SK-N-SH (cell line): ENCODE measurements around the gene MTIF2. TPM values are rescaled to one million over a fixed set of nuclear protein-coding genes. Genes with fewer than 3 reads are reported as not detected.
"Not testable (repeated sequence)": the region's sequence is repeated elsewhere in the genome, so short reads cannot be mapped to it uniquely, and the experiment has no call there.

Source experiments
- CTCF ChIA-PET: fragments of 300-600, 350-600 bp; formaldehyde crosslinking; extraction: SDS; loops from one replicate; lab custom pipeline; 2021; lab: Yijun Ruan, JAX
- POLR2A ChIA-PET: fragments of 350-600 bp; sonication (Branson Sonifier 250); formaldehyde crosslinking; extraction: SDS; loops from one replicate; lab custom pipeline; 2020; ENCODE audit warnings: antibody characterized with exemption, inconsistent platforms; lab: Yijun Ruan, JAX
- DNase-seq: peaks from one replicate; pipeline ENCODE4 v3.0.0; 2012
- H2AFZ ChIP-seq: fragments of 200-600 bp; sonication (generic); 2 replicates; pipeline ENCODE4 v1.8.1; 2016; ENCODE audit warnings: antibody characterized with exemption, mild to moderate bottlenecking, low read depth
- H3F3A ChIP-seq: fragments of 200-600 bp; sonication (generic); replicated peaks from 2 replicates; pipeline ENCODE3; 2016; ENCODE audit warnings: antibody characterized with exemption, mild to moderate bottlenecking; ENCODE audit not compliant: insufficient read depth
- H3K27ac ChIP-seq, 2 experiments: fragments of 200-500 bp in 1 of 2; fragments of 200-600 bp in 1 of 2; sonication (Bioruptor generic) in 1 of 2; sonication (generic), shearing (Covaris generic) in 1 of 2; 2 replicates each; pipeline versions ENCODE4 v1.5.1 to v1.6.1; 2014 to 2016; ENCODE audit warnings: low read depth in 2 of 2, inconsistent platforms in 1 of 2, low read length in 1 of 2, mild to moderate bottlenecking in 1 of 2, mixed read lengths in 1 of 2
- H3K27me3 ChIP-seq: fragments of 200-600 bp; sonication (generic), shearing (Covaris generic); 2 replicates; pipeline ENCODE4 v1.6.1; 2016; ENCODE audit warnings: mixed run types; ENCODE audit not compliant: insufficient read depth
- H3K36me3 ChIP-seq, 2 experiments: fragments of 200-500 bp in 1 of 2; fragments of 200-600 bp in 1 of 2; sonication (Bioruptor generic) in 1 of 2; sonication (generic) in 1 of 2; replicated peaks in 1 of 2; 2 replicates each; pipeline versions ENCODE3 to v1.5.1; 2014 to 2016; ENCODE audit warnings: low read length in 1 of 2, mild to moderate bottlenecking in 1 of 2; ENCODE audit not compliant: insufficient read depth in 2 of 2, control insufficient read depth in 1 of 2
- H3K4me1 ChIP-seq, 2 experiments: fragments of 200-500 bp in 1 of 2; fragments of 200-600 bp in 1 of 2; sonication (Bioruptor generic) in 1 of 2; sonication (generic), shearing (Covaris generic) in 1 of 2; 2 replicates each; pipeline versions ENCODE4 v1.5.1 to v1.6.1; 2014 to 2016; ENCODE audit warnings: low read depth in 1 of 2, low read length in 1 of 2, mixed run types in 1 of 2; ENCODE audit not compliant: insufficient read depth in 2 of 2, control insufficient read depth in 1 of 2
- H3K4me2 ChIP-seq: fragments of 200-600 bp; sonication (generic), shearing (Covaris generic); 2 replicates; pipeline ENCODE4 v1.6.1; 2017; ENCODE audit warnings: mixed run types
- H3K4me3 ChIP-seq, 2 experiments: fragments of 200-500 bp in 1 of 2; fragments of 200-600 bp in 1 of 2; sonication (Bioruptor generic) in 1 of 2; sonication (generic), shearing (Covaris generic) in 1 of 2; 2 replicates each; pipeline versions ENCODE4 v1.5.1 to v1.8.1; 2014 to 2016; ENCODE audit warnings: low read depth in 2 of 2, inconsistent platforms in 1 of 2, low read length in 1 of 2, mild to moderate bottlenecking in 1 of 2, mixed read lengths in 1 of 2, moderate library complexity in 1 of 2
- H3K79me2 ChIP-seq: fragments of 200-600 bp; sonication (generic); 2 replicates; pipeline ENCODE4 v1.8.1; 2017; ENCODE audit warnings: mild to moderate bottlenecking; ENCODE audit not compliant: insufficient read depth
- H3K9ac ChIP-seq: fragments of 200-600 bp; sonication (generic); 2 replicates; pipeline ENCODE4 v1.6.1; 2017; ENCODE audit warnings: mixed run types
- H3K9me2 ChIP-seq: fragments of 200-600 bp; sonication (generic); 2 replicates; pipeline ENCODE4 v1.6.1; 2017; ENCODE audit warnings: mixed run types
- H3K9me3 ChIP-seq: fragments of 200-600 bp; sonication (generic); 2 replicates; pipeline ENCODE4 v1.6.1; 2017; ENCODE audit warnings: mixed run types, mild to moderate bottlenecking, moderate library complexity
- H4K20me1 ChIP-seq: fragments of 200-600 bp; sonication (generic); 2 replicates; pipeline ENCODE4 v1.6.1; 2017; ENCODE audit warnings: mild to moderate bottlenecking, mixed run types; ENCODE audit not compliant: insufficient read depth
- EZH2phosphoT487 ChIP-seq: fragments of 200-600 bp; sonication (generic); IDR thresholded peaks from 2 replicates; pipeline ENCODE4 v1.6.1; 2017; ENCODE audit warnings: low read depth, mixed run types, mild to moderate bottlenecking, antibody characterized with exemption, moderate library complexity, borderline replicate concordance
- GABPA ChIP-seq: IDR thresholded peaks from 2 replicates; pipeline ENCODE4 v1.4.0; 2012; ENCODE audit warnings: low read depth, mild to moderate bottlenecking
- JUND ChIP-seq: IDR thresholded peaks from 2 replicates; pipeline ENCODE4 v1.4.0; 2012
- MXI1 ChIP-seq: IDR thresholded peaks from 2 replicates; pipeline ENCODE4 v1.6.1; 2012; ENCODE audit warnings: mild to moderate bottlenecking, low read depth, low read length, improper control_type of control experiment
- RCOR1 ChIP-seq: fragments of 150-350 bp; IDR thresholded peaks from 2 replicates; pipeline ENCODE4 v1.6.1; 2017; ENCODE audit warnings: antibody characterized with exemption, low read length
- SIN3A ChIP-seq: IDR thresholded peaks from 2 replicates; pipeline ENCODE4 v1.6.1; 2012; ENCODE audit warnings: low read depth, mild to moderate bottlenecking, low read length, moderate library complexity, borderline replicate concordance
- SMC3 ChIP-seq: IDR thresholded peaks from 2 replicates; pipeline ENCODE4 v1.6.1; 2012; ENCODE audit warnings: low read depth, low read length, improper control_type of control experiment
- YY1 ChIP-seq: IDR thresholded peaks from 2 replicates; pipeline ENCODE4 v1.4.0; 2012; ENCODE audit warnings: low read depth, mild to moderate bottlenecking
- WGBS: methylation state at CpG from one replicate; pipeline ENCODE4 v1.1.6; 2017; ENCODE audit warnings: low lambda C conversion rate; 5-methylcytosine and 5-hydroxymethylcytosine counted together
- polyA plus RNA-seq, 3 experiments: library from polyadenylated mRNA; depleted of rRNA; stranded (reverse); fragments of >200 nt; gene quantifications; 2 replicates each; pipeline ENCODE4 v1.2.3, GENCODE V29; 2012
- TF ChIP-seq, protein P1 (sequence below): IDR thresholded peaks from 2 replicates; pipeline ENCODE4 v1.6.1; 2012; ENCODE audit warnings: mild to moderate bottlenecking, low read depth, low read length, moderate library complexity
- TF ChIP-seq, protein P2 (sequence below): IDR thresholded peaks from 2 replicates; pipeline ENCODE4; 2012
- TF ChIP-seq, protein P3 (sequence below): fragments of 150-350 bp; IDR thresholded peaks from 2 replicates; pipeline ENCODE4 v1.6.1; 2016; ENCODE audit warnings: mild to moderate bottlenecking, low read depth, low read length

The MTIF2 gene
- polyA plus RNA-seq, 1 of the 3 experiments (the other 2 are of a cell fraction), result 12.9 TPM

DNA sequence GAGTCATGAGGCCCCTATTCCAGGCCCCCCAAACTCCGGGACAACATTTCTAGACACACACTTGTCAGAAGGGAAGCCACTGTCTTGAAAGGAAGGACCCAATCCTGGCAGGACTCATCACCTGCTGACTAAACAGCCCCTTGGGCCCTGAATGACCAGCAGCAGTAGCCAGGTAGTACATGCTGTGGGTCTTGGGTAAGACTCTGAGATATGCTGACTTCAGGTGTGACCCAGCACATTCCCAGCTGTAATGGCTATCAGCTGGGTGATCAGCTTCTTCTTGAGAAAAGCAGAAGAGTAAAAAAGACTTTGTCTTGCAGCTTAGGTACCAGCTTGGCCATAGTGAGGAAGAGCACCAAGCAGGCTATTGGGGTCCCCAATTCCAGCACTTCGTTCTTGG is 72.5 kb downstream of the MTIF2 start:
- H3K4me3 ChIP-seq, result no peak overlapping the region
- no peaks in the 10 kb centered on the region for H3K4me1 ChIP-seq
- peaks cover 4% of the 10 kb centered on the region for H3F3A ChIP-seq
- no peaks in the 10 kb centered on the region for H4K20me1 ChIP-seq
- no peak overlapping the region for H3K9ac ChIP-seq
- no peaks in the 10 kb centered on the region for H3K27me3 ChIP-seq
- DNase-seq, result no peak
- H3K9me3 ChIP-seq, result peaks cover 5% of the 10 kb centered on the region; the same call in 1 of the 2 replicates
- H3K79me2 ChIP-seq, result no peaks in the 10 kb centered on the region
- TF ChIP-seq JUND (no peak), YY1 (no peak), SIN3A (no peak), GABPA (no peak), SMC3 (no peak), MXI1 (no peak), EZH2phosphoT487 (no peak), RCOR1 (no peak)
- TF ChIP-seq, protein P1, sequence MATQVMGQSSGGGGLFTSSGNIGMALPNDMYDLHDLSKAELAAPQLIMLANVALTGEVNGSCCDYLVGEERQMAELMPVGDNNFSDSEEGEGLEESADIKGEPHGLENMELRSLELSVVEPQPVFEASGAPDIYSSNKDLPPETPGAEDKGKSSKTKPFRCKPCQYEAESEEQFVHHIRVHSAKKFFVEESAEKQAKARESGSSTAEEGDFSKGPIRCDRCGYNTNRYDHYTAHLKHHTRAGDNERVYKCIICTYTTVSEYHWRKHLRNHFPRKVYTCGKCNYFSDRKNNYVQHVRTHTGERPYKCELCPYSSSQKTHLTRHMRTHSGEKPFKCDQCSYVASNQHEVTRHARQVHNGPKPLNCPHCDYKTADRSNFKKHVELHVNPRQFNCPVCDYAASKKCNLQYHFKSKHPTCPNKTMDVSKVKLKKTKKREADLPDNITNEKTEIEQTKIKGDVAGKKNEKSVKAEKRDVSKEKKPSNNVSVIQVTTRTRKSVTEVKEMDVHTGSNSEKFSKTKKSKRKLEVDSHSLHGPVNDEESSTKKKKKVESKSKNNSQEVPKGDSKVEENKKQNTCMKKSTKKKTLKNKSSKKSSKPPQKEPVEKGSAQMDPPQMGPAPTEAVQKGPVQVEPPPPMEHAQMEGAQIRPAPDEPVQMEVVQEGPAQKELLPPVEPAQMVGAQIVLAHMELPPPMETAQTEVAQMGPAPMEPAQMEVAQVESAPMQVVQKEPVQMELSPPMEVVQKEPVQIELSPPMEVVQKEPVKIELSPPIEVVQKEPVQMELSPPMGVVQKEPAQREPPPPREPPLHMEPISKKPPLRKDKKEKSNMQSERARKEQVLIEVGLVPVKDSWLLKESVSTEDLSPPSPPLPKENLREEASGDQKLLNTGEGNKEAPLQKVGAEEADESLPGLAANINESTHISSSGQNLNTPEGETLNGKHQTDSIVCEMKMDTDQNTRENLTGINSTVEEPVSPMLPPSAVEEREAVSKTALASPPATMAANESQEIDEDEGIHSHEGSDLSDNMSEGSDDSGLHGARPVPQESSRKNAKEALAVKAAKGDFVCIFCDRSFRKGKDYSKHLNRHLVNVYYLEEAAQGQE, result no peak
- TF ChIP-seq, protein P2, sequence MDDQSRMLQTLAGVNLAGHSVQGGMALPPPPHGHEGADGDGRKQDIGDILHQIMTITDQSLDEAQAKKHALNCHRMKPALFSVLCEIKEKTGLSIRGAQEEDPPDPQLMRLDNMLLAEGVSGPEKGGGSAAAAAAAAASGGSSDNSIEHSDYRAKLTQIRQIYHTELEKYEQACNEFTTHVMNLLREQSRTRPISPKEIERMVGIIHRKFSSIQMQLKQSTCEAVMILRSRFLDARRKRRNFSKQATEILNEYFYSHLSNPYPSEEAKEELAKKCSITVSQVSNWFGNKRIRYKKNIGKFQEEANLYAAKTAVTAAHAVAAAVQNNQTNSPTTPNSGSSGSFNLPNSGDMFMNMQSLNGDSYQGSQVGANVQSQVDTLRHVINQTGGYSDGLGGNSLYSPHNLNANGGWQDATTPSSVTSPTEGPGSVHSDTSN, result no peak
- TF ChIP-seq, protein P3, sequence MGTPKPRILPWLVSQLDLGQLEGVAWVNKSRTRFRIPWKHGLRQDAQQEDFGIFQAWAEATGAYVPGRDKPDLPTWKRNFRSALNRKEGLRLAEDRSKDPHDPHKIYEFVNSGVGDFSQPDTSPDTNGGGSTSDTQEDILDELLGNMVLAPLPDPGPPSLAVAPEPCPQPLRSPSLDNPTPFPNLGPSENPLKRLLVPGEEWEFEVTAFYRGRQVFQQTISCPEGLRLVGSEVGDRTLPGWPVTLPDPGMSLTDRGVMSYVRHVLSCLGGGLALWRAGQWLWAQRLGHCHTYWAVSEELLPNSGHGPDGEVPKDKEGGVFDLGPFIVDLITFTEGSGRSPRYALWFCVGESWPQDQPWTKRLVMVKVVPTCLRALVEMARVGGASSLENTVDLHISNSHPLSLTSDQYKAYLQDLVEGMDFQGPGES, result no peak
- TF ChIP-seq, all 33 proteins: peak for 0
- ChIA-PET POLR2A (no interaction called here), CTCF (interaction anchor here (1.1 kb wide), 1 partner anchor 27 kb away, joined by 3 read pairs; no protein-coding TSS in a partner anchor)
- Histone ChIP-seq H3K4me2 (no peak overlapping the region), H3K9me2 (no peaks in the 10 kb centered on the region), H2AFZ (no peak overlapping the region), H3K27ac (no peak overlapping the region), H3K36me3 (peaks cover 20 to 34% of the 10 kb centered on the region in 2 experiments)
- 86% methylated on average over 2 of the region's 2 CpGs for WGBS

DNA sequence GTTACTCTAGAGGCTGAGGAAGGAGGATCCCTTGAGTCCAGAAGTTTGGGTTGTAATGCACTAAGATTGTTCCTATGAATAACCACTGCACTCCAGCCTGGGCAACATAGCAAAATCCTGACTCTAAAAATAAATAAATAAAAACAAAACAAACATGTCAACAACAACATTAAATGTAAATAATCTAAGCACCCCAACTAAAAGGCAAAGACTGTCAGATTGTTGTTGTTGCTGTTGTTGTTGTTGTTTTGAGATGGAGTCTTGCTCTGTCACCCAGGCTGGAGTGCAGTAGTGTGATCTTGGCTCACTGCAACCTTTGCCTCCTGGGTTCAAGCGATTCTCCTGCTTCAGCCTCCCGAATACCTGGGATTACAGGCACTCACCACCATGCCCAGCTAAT is 77.1 kb downstream of the MTIF2 start:
- H3K27me3 ChIP-seq, H3K9ac ChIP-seq, H3K79me2 ChIP-seq, POLR2A ChIA-PET, H3F3A ChIP-seq, H4K20me1 ChIP-seq, H3K4me2 ChIP-seq, CTCF ChIA-PET, H3K4me3 ChIP-seq, H3K27ac ChIP-seq, H3K36me3 ChIP-seq, H3K9me2 ChIP-seq, H2AFZ ChIP-seq, H3K4me1 ChIP-seq, DNase-seq, H3K9me3 ChIP-seq: not testable (repeated sequence)
- 82% methylated on average over 2 of the region's 2 CpGs for WGBS

DNA sequence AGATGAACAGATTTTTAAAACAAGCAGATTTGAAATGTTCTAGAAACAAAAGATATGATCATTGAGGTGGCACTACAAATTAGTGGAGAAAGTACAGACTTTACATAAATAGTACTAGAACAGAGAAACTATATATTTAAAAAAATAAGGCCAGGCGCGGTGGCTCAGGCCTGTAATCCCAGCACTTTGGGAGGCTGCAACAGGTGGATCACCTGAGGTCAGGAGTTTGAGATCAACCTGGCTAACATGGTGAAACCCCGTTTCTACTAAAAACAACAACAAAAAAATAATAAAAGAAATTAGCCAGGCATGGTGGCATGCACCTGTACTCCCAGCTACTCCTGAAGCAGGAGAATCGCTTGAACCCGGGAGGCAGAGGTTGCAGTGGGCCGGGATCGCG is 82.2 kb downstream of the MTIF2 start:
- not testable (repeated sequence) for H2AFZ ChIP-seq, H3K79me2 ChIP-seq, H3K36me3 ChIP-seq, H3K4me1 ChIP-seq, DNase-seq, H3K27me3 ChIP-seq, H3K9me3 ChIP-seq, H3F3A ChIP-seq, H3K27ac ChIP-seq, H3K4me3 ChIP-seq, H3K9me2 ChIP-seq, H3K9ac ChIP-seq, H4K20me1 ChIP-seq, H3K4me2 ChIP-seq
- WGBS, result 88% methylated on average over 8 of the region's 8 CpGs
- CTCF ChIA-PET, result interaction anchor here (1.0 to 2.8 kb wide), 2 partner anchors 19 to 449 kb away, joined by 3 to 12 read pairs; no protein-coding TSS in a partner anchor
- POLR2A ChIA-PET, result interaction anchor here (0.6 kb wide), 1 partner anchor 25 kb away, joined by 3 read pairs; no protein-coding TSS in a partner anchor
